HG03025 (cell line): Measurements from ENCODE around the gene PTPRT.

ENCODE experiments used
- ATAC-seq: cut with Tn5 transposase; IDR thresholded peaks from one replicate; pipeline ENCODE4 v1.9.1; 2021; ENCODE audit warnings: mild to moderate bottlenecking, moderate library complexity; ENCODE audit not compliant: unreplicated experiment, low FRiP score

Gene PTPRT

DNA sequence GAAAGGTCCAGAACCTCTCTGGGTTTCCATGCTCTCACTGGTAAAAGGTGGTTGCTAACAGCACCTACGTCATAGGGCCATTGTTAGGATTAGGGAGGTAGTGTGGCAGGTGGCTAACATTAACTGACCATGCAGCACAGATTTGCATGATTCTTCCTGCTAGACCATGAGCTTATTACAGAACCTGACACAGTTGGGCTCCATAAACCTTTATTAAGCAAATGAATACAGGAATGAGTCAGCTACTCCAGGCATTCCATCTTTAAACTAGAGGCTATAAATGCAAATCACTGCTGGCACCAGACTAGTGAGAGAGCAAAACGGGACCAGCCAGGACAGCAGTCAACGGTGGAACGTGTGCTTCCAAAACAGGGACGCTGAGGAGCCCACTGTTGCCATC, 440.1 kb downstream of the PTPRT start:
- no peak for ATAC-seq

DNA sequence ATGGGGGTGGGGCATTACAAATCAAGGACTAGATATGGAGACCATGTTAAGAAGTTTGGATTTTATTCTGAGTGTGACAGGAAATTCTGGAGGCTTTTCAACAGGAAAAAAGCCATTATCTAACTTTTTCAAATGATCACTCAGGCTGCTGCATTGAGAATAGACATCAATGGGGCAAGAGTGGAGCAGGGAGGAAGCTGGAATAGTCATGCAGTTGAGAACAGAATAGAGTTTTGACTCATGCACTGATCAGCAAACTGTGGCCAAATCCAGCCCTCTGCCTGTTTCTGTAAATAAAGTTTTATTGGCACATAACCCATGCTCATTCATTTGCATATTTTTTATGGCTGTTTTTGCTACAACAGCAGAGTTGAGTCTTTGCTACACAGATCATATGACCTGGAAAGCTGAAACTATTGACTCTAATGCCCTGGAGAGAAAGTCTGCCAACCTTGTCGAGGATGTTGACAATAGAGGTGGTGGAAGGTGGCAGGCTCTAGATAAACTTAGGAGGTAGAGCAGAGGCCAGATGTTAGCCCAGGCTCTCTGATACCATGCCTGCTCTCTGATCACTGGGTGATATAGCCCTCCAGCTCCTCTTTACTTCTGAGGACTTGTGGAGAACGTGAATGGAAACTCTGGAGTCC, 441.8 kb downstream of the PTPRT start:
- ATAC-seq: no peak

DNA sequence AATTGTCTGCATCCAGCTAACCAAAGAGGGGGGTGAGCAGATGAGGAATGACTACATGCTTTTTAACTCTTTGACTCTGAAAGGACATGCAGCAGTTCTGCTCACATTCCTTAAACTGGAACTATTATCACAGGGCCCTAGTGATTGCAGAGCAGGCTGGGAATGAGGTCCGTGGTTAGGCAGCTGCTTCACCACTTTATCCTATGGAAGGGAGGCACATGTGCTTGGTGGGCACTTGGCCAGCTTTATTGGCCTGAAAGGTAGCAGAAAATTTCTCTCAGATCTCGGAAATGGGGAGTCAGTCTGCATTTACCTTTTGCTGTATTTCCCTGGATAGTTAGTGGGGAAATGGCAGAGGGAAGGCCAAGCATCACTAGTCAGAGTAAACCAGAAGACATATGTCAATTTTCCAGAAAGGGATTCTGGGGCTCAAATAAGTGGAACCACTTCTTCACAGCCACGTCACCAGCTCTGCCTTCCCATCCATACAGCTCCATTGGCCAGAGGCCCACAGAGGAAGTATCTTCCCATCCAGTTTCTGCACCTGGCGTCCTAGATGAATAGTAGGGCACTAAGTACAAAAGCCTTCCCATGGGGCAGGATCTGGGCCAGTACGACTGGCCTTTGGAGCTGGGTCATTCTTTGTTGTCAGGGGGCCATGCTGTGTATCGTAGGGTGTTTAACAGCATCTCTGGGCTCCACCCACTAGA, 444.8 kb downstream of the PTPRT start:
- no peak for ATAC-seq

DNA sequence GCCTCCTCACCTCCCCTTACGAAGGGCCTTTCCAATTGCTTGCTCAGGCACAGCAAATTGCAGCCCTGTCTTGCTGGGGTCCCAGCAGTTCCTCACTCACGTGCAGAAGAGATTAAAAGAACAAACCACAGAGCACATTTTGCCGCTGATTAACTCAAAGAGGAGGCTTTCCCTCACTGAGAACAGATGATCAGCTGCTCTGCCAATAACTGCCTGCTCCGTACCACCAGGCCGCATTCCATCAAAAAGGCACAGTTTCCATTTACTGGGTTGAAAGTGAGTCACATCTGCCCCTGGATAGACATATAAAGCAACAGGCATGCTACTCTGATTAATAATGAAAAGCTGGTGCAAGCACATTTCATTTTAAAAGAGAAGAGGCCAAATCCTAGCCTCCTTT, 446.8 kb downstream of the PTPRT start:
- no peak for ATAC-seq

DNA sequence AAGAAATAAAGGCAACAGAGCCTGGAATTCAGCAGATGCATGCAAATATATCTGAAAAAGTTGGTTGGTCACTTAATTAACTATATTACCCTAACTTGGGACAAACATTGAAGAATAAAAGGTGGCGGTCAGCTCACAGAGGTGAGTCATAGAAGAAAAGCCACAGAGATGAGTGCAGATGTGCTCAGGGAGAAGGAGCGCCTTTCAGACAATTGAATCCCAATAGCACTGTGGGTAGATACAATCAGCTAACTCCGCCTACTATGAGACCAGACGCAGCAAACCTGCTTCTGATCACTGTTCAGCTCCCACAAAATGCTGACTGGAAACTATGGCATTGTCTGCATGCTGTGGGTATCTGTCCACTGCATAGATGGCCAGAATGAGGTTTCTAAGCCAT, 447.8 kb downstream of the PTPRT start:
- ATAC-seq: no peak

DNA sequence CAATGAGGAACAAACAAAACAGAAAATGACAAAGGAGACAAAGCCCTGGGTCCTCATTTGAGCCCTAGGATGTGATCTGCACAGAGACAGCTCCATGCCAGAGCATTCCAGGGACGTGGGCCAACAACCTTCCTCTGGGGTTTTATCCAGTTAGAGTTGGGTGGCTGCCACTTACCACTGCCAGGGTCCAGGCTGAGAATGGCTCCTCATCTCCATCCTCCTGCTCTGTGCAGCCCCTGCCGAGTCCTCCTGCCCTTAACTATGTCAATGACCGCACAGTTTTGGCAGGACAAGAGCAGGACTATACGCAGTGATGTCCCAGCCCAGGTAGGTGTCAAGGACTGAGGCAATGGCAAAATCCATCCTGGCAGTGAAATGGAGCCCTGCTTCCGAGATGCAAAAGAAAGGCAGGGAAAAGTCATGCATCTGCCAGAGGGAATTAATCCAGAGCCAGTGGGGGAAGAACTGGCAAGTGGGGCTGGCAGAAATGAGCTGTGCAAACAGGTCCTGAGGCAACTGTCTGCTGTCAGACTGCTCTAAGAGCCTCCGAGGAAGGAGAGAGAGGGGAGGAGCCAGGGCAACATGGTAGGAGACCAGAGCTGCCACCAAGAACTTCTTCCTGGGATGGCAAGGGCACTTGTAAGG, 449.4 kb downstream of the PTPRT start:
- ATAC-seq: no peak

DNA sequence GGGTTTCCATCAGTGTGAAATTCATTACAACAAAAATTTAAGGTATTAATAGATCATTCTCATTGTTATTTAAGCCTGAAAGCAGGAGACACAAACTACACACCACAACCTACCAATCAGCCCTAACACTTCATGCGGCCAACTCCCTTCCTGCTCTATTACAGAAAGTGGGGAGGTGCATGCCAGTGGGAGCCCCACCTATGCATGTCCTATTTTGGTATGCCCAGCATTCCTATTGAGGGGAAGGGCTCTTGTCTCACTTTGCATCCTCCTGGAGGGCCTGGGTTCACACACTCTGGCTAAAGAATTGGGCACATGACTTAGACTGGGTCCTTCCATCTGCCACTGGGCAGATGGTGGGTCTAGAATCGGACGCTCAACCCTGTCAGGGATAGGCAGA, 450.0 kb downstream of the PTPRT start:
- no peak for ATAC-seq

DNA sequence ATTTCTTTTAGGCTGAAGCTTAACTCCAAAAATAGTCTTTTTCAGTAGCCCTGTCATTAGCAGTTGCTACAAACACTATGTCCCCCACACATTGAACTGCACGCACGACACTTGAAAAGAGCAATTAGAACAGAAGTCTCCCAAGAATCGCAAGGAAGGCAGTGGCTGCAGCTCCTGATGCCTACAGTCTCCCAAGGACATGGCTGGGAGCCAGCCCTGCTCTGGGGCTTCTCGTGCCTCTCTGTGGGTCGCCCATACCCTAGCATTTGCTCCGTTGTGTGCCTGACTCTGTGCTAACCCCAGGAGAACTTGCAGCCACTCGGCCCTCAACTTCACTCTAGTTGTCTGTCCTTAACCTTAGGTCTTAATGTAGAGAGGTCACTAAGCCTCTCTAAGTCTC, 454.2 kb downstream of the PTPRT start:
- no peak for ATAC-seq

DNA sequence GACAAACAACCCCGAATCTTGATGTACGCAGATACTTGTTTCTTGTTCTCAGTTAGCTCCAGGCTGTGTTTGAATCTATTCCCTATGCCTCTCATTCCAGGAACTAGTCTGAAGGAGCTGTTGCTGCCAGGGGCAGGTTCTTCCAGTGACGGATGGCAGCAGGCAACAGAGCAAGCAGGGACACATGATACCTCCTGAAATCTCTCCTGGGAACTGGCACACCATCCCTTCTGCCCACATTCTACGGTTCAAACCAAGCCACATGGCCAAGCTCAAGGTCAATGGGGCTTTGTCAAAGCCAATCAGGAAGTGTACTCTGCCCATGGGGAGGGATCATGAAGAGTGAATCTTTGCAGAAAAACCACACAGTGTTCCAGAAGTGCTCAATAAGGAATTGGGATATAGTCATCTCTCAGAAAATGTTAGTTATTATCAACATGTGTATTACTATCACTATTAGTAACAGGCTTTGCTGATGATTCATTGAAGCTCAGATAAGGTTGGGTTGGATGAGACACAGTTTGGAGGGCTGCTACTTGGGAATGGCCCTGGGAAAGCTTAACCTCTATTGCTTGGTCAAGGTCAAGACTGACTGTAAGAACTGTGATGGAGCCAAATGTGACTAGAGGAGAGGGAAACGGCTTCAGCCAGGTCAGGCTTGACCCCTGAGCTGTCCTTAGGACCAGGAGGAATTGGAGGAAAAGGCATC, 454.9 kb downstream of the PTPRT start:
- no peak for ATAC-seq

DNA sequence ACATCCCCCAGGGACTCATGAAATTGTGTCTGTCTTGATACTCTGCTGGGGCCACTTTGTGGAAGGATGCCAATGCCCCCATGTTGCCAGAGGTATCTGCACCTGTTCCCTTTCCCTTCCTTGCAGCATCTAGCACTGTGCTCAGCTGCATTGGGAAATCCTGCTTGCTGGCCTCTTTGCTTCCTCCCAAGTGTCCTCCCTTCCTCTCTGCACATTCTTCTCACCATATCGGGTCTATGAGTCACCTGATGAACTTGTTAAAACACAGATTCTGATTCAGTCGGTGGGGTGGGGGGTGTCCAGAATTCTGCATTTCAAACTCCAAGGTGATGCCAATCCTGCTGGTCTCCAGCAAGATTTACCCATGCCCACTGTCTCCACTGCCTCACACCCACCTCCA, 467.8 kb downstream of the PTPRT start:
- ATAC-seq: no peak

DNA sequence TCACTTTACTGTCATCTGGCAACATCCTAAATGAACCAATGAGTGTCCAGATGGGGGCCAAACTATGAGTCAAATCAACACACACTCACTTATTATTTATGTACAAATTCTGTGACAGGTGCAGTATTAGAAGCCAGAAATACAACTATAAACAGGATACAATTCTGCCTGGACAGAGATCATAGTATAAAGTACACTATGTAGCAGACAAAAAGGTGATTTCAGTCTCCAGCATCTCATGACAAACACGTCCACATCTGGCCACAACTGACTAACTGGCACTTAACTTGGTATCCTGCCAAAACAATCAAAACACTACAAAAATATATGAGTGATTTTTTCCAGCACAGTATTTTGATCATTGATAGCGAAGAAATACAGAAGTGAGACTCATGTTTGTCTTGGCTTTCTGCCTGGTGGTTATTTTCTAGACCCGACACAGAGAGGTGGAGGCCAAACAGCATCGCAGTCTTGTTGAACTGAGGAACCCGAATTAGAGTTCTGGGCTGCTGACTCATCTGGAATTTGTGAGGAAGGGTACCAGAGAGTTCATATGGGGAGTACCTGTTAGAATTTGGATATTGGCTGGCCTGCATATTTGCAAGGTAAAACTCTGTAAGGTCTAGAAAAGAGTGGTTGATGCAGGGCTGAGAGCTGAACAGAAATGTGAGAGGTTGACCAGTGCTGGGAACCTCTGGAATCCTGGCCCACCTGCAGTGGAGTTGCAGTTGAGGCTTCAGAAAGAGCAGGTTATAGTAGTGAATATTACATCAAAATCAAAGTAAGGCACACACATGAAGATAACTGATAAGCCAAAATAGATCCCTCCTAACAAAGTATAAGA, 475.2 kb downstream of the PTPRT start:
- no peak for ATAC-seq

DNA sequence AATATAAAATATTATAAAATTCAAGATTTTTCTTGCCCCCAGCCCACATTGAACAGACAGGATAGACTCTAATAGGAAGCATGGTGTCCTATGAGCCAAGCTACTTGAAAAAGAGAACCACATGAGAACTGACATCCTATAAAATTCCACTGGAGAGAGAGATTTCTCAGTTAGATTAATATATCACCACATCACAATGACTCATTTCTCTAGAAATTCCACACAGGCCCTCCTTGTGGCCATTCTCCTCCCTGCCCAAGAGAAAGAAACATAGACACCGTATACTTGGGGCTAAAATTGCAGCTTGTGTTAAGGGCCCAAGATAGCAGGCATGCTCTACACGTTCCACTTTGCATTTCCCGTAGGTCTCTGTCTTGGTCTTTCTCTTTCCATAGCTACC, 481.4 kb downstream of the PTPRT start:
- no peak for ATAC-seq

DNA sequence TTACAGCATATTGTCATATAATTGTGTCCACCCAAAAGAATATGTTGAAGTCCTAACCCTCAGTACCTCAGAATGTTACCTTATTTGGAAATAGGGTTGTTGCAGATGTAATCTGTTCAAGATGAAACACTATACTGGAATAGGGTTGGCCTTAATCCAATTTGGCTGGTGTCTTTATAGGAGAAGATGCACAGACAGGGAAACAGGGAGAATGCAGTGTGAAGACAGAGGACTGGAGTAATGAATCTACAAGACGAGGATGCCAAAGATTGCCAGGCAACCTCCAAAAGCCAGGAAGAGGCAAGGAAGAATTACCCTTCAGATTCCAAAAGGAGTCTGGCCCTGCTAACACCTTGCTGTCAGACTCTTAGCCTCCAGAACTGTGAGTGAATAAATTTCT, 482.9 kb downstream of the PTPRT start:
- ATAC-seq: no peak

DNA sequence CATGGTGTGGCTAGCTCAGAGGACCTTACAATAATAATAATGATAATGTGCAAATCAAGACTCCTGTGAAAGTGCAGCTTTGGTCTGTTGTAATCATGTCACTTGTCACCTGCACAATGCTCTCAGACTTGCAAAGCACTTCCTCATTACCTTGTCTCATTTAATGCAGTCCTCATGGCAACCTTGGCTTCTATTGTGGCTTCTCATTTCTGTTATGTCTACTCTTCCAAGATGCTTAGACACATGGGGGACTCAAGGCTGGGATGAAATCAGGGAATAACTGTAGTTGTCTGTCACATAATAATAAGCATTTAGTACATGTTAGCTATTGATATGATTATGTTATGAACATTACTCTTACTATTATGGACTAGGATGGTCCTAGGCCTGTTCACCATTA, 484.2 kb downstream of the PTPRT start:
- ATAC-seq: no peak

DNA sequence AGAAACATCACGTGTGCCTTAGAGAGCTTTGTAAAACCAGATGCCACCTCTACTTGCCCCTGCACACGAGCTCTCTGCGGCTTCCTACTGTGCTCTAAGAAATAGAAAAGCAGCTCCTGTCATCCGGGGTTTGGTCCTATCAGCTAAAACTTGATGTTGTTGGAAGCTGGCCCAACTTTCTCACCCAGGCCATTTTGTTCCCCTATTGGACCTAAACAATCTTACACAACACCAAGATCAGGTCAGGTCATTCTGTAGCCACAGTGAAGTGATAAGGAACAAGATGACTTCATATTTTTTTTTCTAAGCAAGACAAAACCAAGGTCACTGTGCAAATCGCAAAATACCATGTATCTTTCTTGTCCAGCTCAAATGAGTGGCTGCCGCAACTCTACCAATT, 486.0 kb downstream of the PTPRT start:
- no peak for ATAC-seq

DNA sequence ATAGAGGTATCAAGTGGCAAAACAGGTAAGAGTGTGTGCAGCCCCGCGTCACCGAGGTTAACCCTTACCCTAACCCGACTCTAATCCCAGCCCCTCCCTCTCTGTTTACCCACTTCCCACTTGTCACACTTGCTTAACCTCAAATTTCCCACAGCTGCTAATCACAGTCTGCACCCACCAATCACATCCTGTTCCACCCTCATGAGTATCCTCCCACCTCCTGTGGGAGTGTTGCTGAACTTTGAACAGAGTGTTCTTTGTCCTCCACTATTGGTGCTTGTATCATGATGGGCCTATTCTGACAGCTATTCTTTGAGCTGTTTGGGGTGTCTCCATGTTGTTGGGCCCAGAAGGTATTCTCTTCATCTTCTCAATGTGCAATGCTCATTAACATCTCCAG, 487.8 kb downstream of the PTPRT start:
- no peak for ATAC-seq

DNA sequence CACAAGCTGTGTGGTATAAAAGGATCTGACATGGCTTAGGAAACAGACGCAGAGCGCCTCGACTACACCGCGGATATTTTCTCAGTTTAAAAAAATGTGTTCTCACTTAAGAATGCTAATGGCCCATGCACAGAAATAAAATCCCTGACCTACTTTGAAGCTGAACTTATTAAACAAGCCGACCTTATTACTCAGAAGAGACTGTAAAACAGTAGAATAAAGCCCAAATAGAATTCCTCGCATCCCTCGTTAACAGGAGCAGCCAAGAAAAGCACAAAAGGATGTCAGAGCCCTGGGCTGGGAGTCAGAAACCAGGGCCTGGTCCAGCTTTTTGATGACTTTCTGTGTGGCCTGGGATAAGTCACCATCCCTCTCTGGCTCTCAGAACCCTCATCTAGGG, 489.3 kb downstream of the PTPRT start:
- ATAC-seq: no peak

DNA sequence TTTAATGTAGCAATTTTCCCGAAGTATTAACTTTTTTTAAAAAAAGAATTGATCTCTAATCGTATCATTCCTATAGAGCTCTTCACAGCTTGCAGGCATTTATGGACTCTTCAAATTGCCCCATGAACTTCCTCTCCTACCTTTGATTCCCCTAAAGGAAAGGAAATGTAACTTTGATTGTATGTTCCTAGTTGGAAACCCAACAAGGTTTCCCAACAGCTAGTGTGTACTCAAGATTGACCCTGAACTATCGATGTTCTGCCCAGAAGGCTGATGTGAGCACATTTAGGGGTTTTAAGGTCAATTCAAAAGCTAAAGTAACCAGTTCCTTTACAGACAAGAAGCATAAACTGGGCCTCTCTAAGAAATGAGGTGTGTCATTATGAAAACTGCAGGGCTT, 491.7 kb downstream of the PTPRT start:
- no peak for ATAC-seq

DNA sequence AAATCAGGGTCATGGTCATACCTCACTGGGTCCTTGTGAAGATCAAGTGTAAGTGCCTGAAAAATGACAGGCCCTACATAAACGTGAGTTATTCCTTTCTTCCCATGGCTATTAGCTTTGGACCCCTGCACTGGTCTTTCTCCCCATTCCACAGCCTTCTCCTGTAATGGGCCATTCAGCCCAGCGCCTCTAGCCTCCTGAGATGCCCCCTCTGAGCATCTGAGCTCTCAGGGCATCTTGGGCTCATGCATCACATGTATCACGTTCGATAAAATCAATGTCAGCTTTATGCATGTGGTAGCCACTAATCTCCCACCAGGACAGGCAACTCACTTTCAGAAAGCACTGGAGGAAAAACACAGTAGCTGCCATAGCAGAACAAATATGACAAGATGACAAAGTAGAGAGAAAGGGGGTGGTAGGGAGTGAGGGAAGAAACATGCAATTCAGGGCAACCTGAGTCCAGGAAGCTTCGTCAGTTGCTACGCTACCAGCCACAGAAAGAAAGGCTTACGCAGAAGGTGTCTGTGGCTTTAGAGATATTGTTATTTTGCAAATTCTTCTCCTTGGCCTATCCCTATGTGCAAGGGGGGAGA, 498.8 kb downstream of the PTPRT start:
- ATAC-seq: no peak

DNA sequence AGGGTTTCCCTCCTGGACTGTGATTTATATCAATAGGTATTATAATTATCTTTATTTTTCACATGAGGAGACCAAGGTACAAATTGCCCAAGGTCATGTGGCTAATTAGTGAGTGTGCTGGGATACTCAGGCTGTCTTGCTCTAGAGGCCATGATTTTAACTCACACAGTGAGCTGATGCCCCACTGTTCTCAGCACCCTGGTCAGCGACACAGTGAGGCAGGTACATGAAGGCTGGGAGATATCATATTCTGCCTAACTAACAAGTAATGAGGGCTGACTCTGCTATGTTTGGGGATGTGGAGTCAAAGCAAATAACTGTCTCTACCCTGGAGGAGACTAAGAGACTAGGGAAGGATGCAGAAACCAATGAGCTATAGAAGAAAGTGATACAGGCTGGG, 501.1 kb downstream of the PTPRT start:
- no peak for ATAC-seq
